Measurements from ENCODE around the gene LTB4R. TPM values are rescaled to one million over a fixed set of nuclear protein-coding genes. Genes with fewer than 3 reads are reported as not detected.
"Not testable (repeated sequence)": the region's sequence is repeated elsewhere in the genome, so short reads cannot be mapped to it uniquely, and the experiment has no call there.

The LTB4R gene
- total RNA-seq, 1 donor from 2014 or later = 5.3 TPM

- no peak for DNase-seq (ENCODE audit: extremely low read depth, low read depth, low spot score)
Observed at GRCh38 chr14:24317141-24317928, 6.0 kb downstream of the LTB4R start.

DNA sequence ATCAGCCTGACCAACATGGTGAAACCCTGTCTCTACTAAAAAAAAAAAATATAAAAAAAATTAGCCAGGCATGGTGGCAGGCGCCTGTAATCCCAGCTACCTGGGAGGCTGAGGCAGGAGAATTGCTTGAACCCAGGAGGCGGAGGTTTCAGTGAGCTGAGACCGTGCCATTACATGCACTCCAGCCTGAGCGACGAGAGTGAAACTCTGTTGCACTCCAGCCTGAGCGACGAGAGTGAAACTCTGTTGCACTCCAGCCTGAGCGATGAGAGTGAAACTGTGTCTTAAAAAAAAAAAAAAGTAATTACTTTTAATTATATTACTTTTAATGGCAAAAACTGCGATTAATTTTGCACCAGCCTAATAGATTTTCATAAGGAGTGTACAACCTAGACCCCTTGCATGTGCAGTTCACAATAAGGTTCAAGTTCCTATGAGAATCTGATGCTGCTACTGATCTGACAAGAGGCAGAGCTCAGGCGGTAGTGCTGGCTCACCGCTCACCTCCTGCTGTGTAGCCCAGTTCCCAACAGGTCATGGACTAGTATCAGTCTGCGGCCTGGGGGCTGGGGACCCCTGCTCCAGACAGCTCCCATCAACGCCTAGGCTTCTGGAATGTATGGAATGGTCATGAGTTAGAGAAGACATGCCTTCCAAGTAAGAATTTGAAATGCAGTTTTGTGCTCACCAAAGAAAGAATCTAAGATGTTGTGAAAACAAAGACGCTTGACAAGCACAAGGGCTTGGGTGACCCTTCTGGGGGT lies 10.1 kb downstream of the LTB4R start:
- no peak for DNase-seq (ENCODE audit: extremely low read depth, low read depth, low spot score)

- DNase-seq (ENCODE audit: extremely low read depth, low read depth, low spot score) = no peak
Observed at GRCh38 chr14:24322672-24323071, 11.4 kb downstream of the LTB4R start.

DNA sequence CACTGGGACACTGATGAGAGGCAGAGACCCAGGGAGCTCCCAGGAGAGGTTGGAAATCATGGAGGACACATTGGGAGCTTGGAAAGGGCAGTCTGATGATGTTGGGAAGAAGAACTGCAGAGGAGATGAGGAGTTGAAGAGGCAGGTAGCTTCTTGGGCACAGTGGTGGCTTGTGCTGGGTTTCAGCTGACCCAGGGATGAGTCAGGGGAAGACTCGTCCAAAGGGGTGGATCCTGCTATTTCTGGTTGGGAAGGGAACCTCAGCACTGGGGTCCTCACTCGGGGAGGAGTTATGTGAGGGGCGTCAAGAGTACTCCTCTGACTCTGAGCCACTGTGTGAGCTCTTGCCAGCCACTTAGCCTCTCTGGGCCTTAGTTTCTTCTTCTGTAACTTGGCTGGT lies 12.0 kb downstream of the LTB4R start:
- DNase-seq (ENCODE audit: extremely low read depth, low read depth, low spot score) = no peak

DNA sequence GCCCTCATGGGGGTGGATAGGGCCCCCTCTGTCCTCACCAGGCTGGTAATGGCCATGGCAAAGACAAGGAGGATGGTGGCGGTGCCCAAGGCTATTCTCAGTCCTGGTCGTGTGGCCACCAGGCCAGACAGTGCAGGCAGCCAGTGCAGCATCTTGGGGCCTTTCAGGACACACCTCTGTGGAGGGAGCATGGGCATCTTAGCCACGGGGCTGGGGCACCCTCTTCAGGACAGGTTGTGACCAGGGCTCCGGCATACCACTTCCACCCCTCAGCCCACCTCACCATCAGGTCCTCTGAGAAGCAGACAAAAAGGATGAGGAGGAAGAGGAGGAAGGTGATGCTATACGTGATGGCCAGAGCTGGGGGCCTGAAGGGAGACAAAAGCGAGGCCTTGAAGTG lies 12.7 kb downstream of the LTB4R start:
- no peak for DNase-seq (ENCODE audit: extremely low read depth, low read depth, low spot score)

GRCh38 chr14:24325041-24325530 lies 13.8 kb downstream of the LTB4R start:
- DNase-seq (ENCODE audit: extremely low read depth, low read depth, low spot score) = no peak

- DNase-seq (ENCODE audit: extremely low read depth, low read depth, low spot score) = no peak
Observed at GRCh38 chr14:24325963-24326362, 14.7 kb downstream of the LTB4R start.

- no peak for DNase-seq (ENCODE audit: extremely low read depth, low read depth, low spot score)
Observed at GRCh38 chr14:24327303-24327702, 16.0 kb downstream of the LTB4R start.

GRCh38 chr14:24327914-24328313 lies 16.6 kb downstream of the LTB4R start:
- DNase-seq (ENCODE audit: extremely low read depth, low read depth, low spot score) = not testable (repeated sequence)

- DNase-seq (ENCODE audit: extremely low read depth, low read depth, low spot score) = no peak
Observed at GRCh38 chr14:24329073-24329663, 17.9 kb downstream of the LTB4R start.

- DNase-seq (ENCODE audit: extremely low read depth, low read depth, low spot score) = no peak
Observed at GRCh38 chr14:24329736-24330135, 18.4 kb downstream of the LTB4R start.

DNA sequence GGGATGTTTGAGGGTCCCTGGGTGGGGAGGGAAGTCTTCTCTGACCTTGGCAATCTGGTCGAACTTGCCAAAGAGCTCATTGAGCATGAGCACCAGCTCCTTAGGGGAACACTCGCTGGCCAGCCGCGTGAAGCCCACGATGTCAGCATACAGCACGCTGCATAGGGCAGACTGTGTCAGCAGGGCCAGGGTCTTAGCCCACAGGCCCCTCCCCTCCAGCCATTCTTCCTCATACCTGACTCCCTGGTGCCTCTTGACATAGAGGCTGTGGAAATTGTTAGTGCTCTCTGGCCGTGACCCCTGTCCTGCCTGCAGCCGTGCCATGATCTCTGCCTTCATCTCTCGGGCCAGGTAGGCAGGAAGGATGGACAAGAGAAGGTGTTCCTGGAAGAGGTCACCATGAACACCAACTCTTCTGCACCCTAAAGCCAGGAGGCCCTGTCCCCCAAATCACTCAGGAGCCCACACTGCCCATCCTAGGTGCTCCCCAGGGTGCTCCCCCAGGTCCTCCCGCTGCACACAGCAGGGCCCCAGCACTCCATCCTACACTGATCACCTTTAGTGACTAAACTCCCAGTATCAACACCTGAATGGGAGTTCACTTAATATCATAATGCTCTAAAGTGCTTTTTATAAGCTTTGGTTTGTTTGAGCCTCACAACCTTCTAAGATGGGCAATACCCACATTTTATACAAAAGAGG lies 19.8 kb downstream of the LTB4R start:
- no peak for DNase-seq (ENCODE audit: extremely low read depth, low read depth, low spot score)

- no peak for DNase-seq (ENCODE audit: extremely low read depth, low read depth, low spot score)
Observed at GRCh38 chr14:24331731-24332267, 20.5 kb downstream of the LTB4R start.

- DNase-seq (ENCODE audit: extremely low read depth, low read depth, low spot score) = no peak
Observed at GRCh38 chr14:24332268-24332993, 21.1 kb downstream of the LTB4R start.

DNA sequence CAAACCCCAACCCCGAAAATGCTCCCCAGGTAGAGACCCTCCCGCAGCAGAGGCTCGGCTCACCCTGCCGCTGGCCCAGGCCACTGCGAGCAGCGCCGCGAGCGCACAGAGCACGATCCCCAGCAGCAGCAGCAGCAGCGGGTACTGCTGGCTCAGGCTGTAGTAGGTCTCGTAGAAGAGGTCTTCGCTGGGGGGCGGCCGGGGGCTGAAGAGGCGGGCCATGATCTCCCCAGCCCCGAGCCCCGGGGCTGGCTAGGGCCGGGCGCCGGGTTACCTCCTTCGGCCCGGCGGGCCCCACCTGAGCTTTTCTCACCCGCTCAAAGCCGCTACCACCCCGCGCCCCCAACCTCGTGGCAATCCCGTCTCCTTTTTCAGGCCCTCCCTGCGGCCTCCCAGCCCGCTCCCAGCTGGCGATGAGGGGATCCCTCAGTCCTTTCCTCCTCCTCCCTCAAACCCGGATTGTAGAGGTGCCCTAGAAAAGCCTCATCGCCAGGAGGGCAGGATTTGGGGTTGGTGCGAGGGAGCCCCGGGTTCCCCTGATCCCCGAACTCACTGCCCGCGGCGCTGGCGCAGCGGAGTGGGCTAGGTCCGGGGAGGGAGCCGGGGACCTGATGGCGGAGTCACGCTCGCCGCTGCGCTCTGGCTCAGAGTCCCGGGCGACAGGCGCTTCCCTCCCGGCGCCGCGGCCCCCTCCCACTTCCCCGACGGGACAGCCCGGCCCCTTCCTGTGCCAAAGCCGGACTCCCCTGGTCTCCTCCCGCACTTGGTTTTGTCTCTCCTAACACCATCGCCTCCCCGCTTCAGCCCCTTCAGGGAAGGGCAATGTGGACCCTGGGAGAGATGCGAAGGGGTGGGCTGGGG lies 23.4 kb downstream of the LTB4R start, which contains the start of gene ADCY4:
Gene ADCY4, minus strand, starts transcription at position 641 of the 861 bp plus-strand sequence. Its CDS starts 419 bp downstream, at position 222.
- no peak for DNase-seq (ENCODE audit: extremely low read depth, low read depth, low spot score)

GRCh38 chr14:24335461-24336171 lies 24.3 kb downstream of the LTB4R start:
- DNase-seq (ENCODE audit: extremely low read depth, low read depth, low spot score) = no peak

DNA sequence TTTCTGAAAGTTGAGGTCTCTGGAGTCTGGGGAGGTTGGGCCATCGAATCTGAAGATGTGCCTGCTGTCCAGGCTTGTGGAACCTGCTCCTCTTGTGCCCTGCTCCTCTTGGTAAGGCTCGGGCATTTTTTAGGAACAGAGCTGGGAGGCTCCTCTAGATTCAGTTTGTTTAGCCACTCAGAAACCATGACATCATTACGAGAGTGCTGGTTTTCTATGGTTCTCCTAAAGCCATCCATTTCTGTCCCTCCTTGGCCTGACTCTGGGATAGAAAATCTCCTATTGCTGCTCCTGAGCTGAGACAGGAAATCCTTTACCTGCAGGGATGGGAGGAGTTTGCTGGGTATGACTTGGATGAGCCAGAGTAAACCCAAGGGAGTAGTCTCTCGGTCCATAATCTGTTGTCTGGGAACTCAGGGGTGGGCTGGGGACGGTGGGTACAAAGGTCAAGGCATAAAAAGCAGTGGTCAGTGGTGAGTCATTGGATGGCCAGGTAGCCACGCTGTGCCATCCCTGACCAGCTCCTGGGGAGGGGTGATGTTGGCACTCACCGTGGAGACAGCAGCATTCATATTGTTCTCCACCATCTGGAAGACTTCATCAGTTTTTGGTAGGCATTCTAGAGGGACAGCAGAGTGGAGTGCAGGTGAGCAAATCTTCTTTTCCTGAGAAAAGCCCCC lies 26.0 kb downstream of the LTB4R start:
- no peak for DNase-seq (ENCODE audit: extremely low read depth, low read depth, low spot score)

DNA sequence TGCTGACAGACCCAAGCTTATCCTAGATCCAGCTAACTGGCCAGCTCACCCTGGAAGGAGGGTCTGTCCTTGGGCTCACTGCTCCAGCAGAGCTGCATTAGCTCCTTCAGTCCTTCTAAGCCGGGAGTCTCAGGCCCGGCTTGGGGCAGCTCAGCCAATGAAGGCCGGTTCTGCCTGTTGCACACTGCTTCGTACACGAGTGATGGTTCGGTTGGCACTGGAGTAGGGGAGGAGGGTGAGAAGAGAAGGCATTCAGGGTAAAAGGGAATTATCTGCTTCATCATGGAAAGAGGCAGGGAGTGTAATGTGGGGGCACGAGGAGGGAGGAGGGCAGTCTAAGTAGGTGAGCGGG lies 26.5 kb downstream of the LTB4R start:
- DNase-seq (ENCODE audit: extremely low read depth, low read depth, low spot score) = no peak
